ENCODE results near the gene SIL1. TPM values are rescaled to one million over a fixed set of nuclear protein-coding genes. Genes with fewer than 3 reads are reported as not detected.

SIL1 gene
- polyA plus RNA-seq, 4 donors, result 21.6 to 68.2 (median 35.4) TPM

DNA sequence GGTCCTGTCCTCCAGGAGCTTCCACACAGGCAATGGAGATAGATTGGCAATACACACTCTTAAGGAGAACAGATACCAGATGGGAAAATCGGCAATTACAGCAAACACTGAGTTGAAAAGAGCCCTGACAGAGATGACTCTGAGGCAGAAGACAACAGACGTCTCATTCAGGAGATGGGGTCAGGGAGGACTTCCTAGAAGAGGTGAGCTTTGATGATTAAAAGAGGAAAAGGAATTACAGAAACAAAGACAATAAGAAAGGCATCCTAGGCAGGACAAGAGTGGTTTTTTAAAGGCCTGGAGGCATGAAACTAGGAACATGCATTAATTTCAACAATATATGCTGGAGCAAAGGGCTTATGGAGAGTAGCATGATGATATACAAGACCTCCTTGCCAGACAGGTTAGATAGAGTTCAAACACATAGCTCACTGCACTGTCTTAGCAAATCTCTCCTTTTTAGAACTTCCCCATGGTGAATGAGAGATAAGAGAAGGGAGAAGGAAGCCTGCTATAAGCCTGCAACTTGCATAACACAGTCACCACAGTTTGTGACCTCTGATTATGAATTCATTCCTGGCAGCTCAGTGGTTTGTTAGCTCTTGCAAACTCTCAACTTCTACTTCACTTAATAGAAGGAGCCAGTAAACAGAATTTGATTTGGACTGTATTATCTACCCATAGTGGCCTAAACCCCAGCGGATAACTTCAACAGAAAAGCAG, 48.5 kb downstream of the SIL1 start:
- H3K9me3 ChIP-seq (ENCODE audit: control insufficient read depth in 2 of 2, insufficient read depth in 1 of 2, low read depth in 1 of 2, low read length in 1 of 2), result no peaks in the 10 kb centered on the region
- FAIRE-seq (no peak), DNase-seq (no peak)
- 69 to 83% (median 70%) methylated on average over 3 of the region's 3 CpGs for WGBS, 3 donors
- no peak overlapping the region for H3K4me3 ChIP-seq (ENCODE audit: low read depth in 1 of 3, low read length in 3 of 3)
- peaks cover 0 to 2% (median 2%) of the 10 kb centered on the region in 3 donors for H3K36me3 ChIP-seq (ENCODE audit: control insufficient read depth in 3 of 3, insufficient read depth in 2 of 3, low read depth in 1 of 3, low read length in 3 of 3)
- peak overlapping the region in 1 of 3 donors; percentile 38 for H3K27ac ChIP-seq (ENCODE audit: low read depth in 1 of 3, low read length in 2 of 3)
- no peaks in the 10 kb centered on the region for H3K27me3 ChIP-seq (ENCODE audit: control insufficient read depth in 3 of 3, insufficient read depth in 3 of 3, low read length in 3 of 3)
- H3K4me1 ChIP-seq (ENCODE audit: control insufficient read depth in 3 of 3, insufficient read depth in 2 of 3, low read depth in 1 of 3, low read length in 2 of 3), result peaks cover 0 to 13% (median 5%) of the 10 kb centered on the region in 3 donors

GRCh38 chr5:139148986-139149385, 49.2 kb downstream of the SIL1 start:
- DNase-seq (no peak), FAIRE-seq (no peak)
- H3K27me3 ChIP-seq (ENCODE audit: control insufficient read depth in 3 of 3, insufficient read depth in 3 of 3, low read length in 3 of 3), result no peaks in the 10 kb centered on the region
- H3K4me3 ChIP-seq (ENCODE audit: low read depth in 1 of 3, low read length in 3 of 3), result no peak overlapping the region
- peaks cover 0 to 13% (median 5%) of the 10 kb centered on the region in 3 donors for H3K4me1 ChIP-seq (ENCODE audit: control insufficient read depth in 3 of 3, insufficient read depth in 2 of 3, low read depth in 1 of 3, low read length in 2 of 3)
- H3K36me3 ChIP-seq (ENCODE audit: control insufficient read depth in 3 of 3, insufficient read depth in 2 of 3, low read depth in 1 of 3, low read length in 3 of 3), result peaks cover 0 to 2% (median 0%) of the 10 kb centered on the region in 3 donors
- H3K9me3 ChIP-seq (ENCODE audit: control insufficient read depth in 2 of 2, insufficient read depth in 1 of 2, low read depth in 1 of 2, low read length in 1 of 2), result no peaks in the 10 kb centered on the region
- H3K27ac ChIP-seq (ENCODE audit: low read depth in 1 of 3, low read length in 2 of 3), result no peak overlapping the region
- 72 to 79% (median 77%) methylated on average over 5 of the region's 5 CpGs for WGBS, 3 donors

DNA sequence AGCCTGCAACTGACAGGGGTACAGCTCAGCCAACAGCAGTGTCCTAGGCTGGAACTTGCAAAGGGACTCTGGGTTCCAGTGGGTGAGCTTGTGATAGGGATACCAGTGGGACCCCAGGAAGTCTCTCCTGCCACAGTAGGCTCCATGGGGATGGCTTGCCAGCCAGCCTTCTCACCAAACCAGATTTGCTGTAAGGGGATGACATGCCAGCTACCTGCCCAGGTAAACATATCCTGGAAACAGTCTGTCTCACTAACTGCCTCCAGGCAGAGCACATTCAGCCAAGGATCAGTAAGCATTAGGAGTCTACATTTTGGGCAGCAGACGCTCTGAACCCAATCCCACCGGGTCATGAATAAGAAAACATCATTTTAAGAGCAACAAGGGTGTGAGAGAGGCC, 49.9 kb downstream of the SIL1 start:
- H3K36me3 ChIP-seq (ENCODE audit: control insufficient read depth in 3 of 3, insufficient read depth in 2 of 3, low read depth in 1 of 3, low read length in 3 of 3), result peaks cover 0 to 2% (median 0%) of the 10 kb centered on the region in 3 donors
- WGBS, 3 donors, result 82 to 87% (median 84%) methylated on average over 2 of the region's 2 CpGs
- no peaks in the 10 kb centered on the region for H3K27me3 ChIP-seq (ENCODE audit: control insufficient read depth in 3 of 3, insufficient read depth in 3 of 3, low read length in 3 of 3)
- no peaks in the 10 kb centered on the region for H3K9me3 ChIP-seq (ENCODE audit: control insufficient read depth in 2 of 2, insufficient read depth in 1 of 2, low read depth in 1 of 2, low read length in 1 of 2)
- DNase-seq (no peak), FAIRE-seq (no peak)
- H3K27ac ChIP-seq (ENCODE audit: low read depth in 1 of 3, low read length in 2 of 3), result no peak overlapping the region
- no peak overlapping the region for H3K4me3 ChIP-seq (ENCODE audit: low read depth in 1 of 3, low read length in 3 of 3)
- H3K4me1 ChIP-seq (ENCODE audit: control insufficient read depth in 3 of 3, insufficient read depth in 2 of 3, low read depth in 1 of 3, low read length in 2 of 3), result peaks cover 0 to 13% (median 5%) of the 10 kb centered on the region in 3 donors

DNA sequence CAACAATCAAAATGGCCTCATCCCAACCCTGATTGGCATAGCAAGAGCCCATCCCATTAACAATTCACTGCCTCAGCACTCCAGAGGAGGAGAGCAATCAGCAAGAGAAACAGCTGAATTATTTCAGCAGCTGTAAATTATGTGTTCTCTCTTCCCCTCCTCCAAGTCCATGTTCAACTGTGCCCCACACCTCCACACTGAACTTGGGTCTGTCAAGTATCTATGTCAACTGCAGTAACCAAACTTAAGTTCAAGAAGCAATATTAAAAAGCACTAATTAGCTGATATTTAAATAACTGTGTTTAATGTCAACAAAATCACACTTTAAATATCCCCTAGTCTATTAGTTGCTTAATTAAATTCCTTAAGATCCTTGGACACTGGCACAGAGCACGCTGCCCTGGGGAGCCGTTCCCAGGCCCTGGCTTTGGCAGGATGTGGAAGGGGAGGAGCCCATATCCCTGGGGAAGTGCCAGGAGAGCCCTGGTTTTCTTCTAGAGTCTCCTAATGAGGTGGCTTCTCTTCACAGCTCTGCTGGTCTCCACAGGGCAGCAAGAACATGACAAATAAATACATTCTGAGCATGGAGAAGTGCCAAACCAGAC, 50.6 kb downstream of the SIL1 start:
- DNase-seq, result no peak
- 14 to 29% (median 17%) methylated on average over 2 of the region's 2 CpGs for WGBS, 3 donors
- no peak for FAIRE-seq
- Histone ChIP-seq H3K36me3 (ENCODE audit: control insufficient read depth in 3 of 3, insufficient read depth in 2 of 3, low read depth in 1 of 3, low read length in 3 of 3) (peaks cover 0 to 2% (median 0%) of the 10 kb centered on the region in 3 donors), H3K27ac (ENCODE audit: low read depth in 1 of 3, low read length in 2 of 3) (peak overlapping the region in 1 of 3 donors; percentile 2), H3K4me3 (ENCODE audit: low read depth in 1 of 3, low read length in 3 of 3) (no peak overlapping the region), H3K27me3 (ENCODE audit: control insufficient read depth in 3 of 3, insufficient read depth in 3 of 3, low read length in 3 of 3) (no peaks in the 10 kb centered on the region), H3K9me3 (ENCODE audit: control insufficient read depth in 2 of 2, insufficient read depth in 1 of 2, low read depth in 1 of 2, low read length in 1 of 2) (no peaks in the 10 kb centered on the region), H3K4me1 (ENCODE audit: control insufficient read depth in 3 of 3, insufficient read depth in 2 of 3, low read depth in 1 of 3, low read length in 2 of 3) (peaks cover 0 to 13% (median 5%) of the 10 kb centered on the region in 3 donors)

DNA sequence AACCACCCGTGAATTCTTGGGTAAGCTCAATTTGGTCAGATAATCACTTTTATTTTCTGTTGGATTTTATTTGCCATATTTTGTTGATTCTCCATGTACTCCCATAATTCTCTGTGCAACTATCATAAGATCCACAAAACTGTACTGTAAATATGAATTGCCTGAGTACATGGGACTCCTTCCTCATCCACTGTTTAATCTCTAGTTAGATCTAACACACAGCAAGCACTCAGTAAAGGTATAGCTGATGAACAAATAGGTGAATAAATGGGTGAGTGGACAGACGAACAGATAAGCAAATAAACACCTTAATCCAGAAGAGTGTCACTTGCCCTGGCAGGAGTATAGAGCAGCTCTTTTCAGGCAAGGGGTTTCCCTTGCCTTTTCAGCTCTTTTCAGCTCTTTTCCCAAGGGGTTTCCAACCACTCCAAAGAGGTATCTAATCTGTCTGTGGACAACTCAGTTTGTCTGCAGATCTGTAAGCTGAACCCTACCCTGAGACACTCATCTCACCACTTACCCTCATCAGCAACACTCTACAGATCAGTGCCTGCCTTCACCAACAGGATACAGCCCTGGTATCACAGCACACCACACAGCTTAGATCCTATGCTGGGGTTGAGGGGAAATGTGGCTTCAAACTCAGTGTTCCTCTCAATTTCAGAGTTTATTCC, 51.2 kb downstream of the SIL1 start:
- Histone ChIP-seq H3K27ac (ENCODE audit: low read depth in 1 of 3, low read length in 2 of 3) (peak overlapping the region in 1 of 3 donors; percentile 2), H3K4me3 (ENCODE audit: low read depth in 1 of 3, low read length in 3 of 3) (no peak overlapping the region), H3K27me3 (ENCODE audit: control insufficient read depth in 3 of 3, insufficient read depth in 3 of 3, low read length in 3 of 3) (no peaks in the 10 kb centered on the region), H3K9me3 (ENCODE audit: control insufficient read depth in 2 of 2, insufficient read depth in 1 of 2, low read depth in 1 of 2, low read length in 1 of 2) (no peaks in the 10 kb centered on the region), H3K4me1 (ENCODE audit: control insufficient read depth in 3 of 3, insufficient read depth in 2 of 3, low read depth in 1 of 3, low read length in 2 of 3) (peaks cover 1 to 14% (median 7%) of the 10 kb centered on the region in 3 donors), H3K36me3 (ENCODE audit: control insufficient read depth in 3 of 3, insufficient read depth in 2 of 3, low read depth in 1 of 3, low read length in 3 of 3) (peaks cover 0 to 1% (median 0%) of the 10 kb centered on the region in 3 donors)
- DNase-seq, result no peak
- FAIRE-seq, result no peak
- WGBS, 3 donors, result 63 to 74% (median 72%) methylated on average over 2 of the region's 2 CpGs

DNA sequence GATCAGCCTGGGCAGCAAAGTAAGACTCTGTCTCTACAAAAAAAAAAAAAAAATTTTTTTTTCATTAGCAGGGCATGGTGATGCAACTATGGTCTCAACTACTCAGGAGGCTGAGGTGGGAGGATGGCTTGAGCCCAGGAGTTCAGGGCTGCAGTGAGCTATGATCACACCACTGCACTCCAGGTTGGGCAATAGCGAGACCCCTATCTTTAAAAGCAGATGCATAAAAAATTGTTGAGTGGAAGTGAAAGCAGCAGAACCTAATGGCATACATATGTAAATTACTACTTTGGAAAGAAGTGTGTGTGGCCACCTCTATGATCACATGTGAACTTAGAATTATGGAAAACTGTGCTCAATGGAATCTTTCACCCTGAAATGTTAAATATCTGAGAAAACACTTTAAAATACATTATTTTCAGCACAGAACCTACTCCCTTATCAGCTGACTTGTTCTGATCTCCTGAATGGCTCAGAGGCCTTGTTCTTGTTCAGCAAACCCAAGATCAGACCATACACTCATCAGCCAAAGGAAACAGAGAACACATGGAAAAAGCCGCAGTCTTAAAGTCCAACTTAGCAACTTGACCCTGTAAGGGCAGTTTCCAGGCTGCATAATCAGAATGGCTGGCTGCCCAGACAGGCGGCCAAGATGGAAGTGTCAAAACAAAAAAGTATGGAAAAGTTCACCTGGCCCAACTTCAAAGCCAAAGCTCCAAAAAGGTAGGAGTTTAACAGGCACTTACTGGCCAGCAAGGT, 56.5 kb downstream of the SIL1 start:
- H3K9me3 ChIP-seq (ENCODE audit: control insufficient read depth in 2 of 2, insufficient read depth in 1 of 2, low read depth in 1 of 2, low read length in 1 of 2), result no peaks in the 10 kb centered on the region
- no peaks in the 10 kb centered on the region for H3K27me3 ChIP-seq (ENCODE audit: control insufficient read depth in 3 of 3, insufficient read depth in 3 of 3, low read length in 3 of 3)
- FAIRE-seq (no peak), DNase-seq (peak; percentile 35 to 81)
- 36 to 46% (median 42%) methylated on average over 3 of the region's 3 CpGs for WGBS, 3 donors
- H3K4me1 ChIP-seq (ENCODE audit: control insufficient read depth in 3 of 3, insufficient read depth in 2 of 3, low read depth in 1 of 3, low read length in 2 of 3), result peaks cover 7 to 18% (median 12%) of the 10 kb centered on the region in 3 donors
- H3K27ac ChIP-seq (ENCODE audit: low read depth in 1 of 3, low read length in 2 of 3), result no peak overlapping the region
- H3K36me3 ChIP-seq (ENCODE audit: control insufficient read depth in 3 of 3, insufficient read depth in 2 of 3, low read depth in 1 of 3, low read length in 3 of 3), result no peaks in the 10 kb centered on the region
- H3K4me3 ChIP-seq (ENCODE audit: low read depth in 1 of 3, low read length in 3 of 3), result no peak overlapping the region

DNA sequence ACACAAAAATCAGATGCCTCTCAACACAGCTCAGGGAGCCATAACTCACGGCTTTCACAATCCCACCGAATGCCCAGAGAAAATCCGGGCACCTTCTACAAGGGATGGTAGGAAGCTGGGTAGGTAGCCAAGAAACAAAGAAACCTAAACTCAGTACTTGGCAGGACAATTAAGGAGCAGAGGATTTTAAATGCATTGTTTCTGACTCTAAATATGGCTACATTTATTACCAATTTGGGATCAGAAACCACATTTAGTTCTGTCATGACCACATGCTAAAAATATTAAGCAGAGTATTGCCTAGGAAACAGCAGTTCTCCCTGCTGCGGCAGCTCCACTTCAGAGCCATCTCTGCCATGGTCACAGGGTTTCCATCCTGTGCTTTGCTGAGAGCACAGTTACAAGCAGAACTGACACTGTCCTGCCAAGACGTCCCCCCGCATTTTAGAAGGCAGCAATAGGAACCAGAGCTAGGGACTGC, 57.5 kb downstream of the SIL1 start:
- FAIRE-seq, result no peak
- Histone ChIP-seq H3K27me3 (ENCODE audit: control insufficient read depth in 3 of 3, insufficient read depth in 3 of 3, low read length in 3 of 3) (no peaks in the 10 kb centered on the region), H3K4me3 (ENCODE audit: low read depth in 1 of 3, low read length in 3 of 3) (no peak overlapping the region), H3K4me1 (ENCODE audit: control insufficient read depth in 3 of 3, insufficient read depth in 2 of 3, low read depth in 1 of 3, low read length in 2 of 3) (peaks cover 7 to 18% (median 12%) of the 10 kb centered on the region in 3 donors), H3K27ac (ENCODE audit: low read depth in 1 of 3, low read length in 2 of 3) (no peak overlapping the region), H3K9me3 (ENCODE audit: control insufficient read depth in 2 of 2, insufficient read depth in 1 of 2, low read depth in 1 of 2, low read length in 1 of 2) (no peaks in the 10 kb centered on the region), H3K36me3 (ENCODE audit: control insufficient read depth in 3 of 3, insufficient read depth in 2 of 3, low read depth in 1 of 3, low read length in 3 of 3) (no peaks in the 10 kb centered on the region)
- WGBS, 3 donors, result 68 to 90% (median 78%) methylated on average over 6 of the region's 6 CpGs
- DNase-seq, result no peak

DNA sequence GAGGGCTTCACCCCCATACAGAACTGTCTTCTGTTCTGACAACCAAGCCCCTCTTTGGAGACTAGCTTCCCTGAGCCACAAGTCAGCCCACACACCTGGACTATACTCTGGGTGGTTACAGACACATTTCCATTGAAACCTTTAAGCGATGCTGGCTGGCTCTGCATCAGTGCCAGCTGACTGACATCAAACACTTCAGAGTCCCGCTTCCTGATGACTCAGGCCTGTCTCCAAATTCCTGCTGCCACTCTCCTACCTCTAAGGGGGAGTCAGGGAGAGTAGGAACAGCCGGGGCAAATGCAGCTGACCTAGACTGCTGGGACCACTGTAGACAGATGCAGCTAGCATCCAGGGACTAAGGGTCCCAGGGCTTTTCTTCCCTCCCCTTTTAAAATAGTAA, 59.4 kb downstream of the SIL1 start:
- FAIRE-seq, result no peak
- H3K4me1 ChIP-seq (ENCODE audit: control insufficient read depth in 3 of 3, insufficient read depth in 2 of 3, low read depth in 1 of 3, low read length in 2 of 3), result peaks cover 7 to 18% (median 12%) of the 10 kb centered on the region in 3 donors

More for the DNA sequence above, 59.4 kb downstream of the SIL1 start:
- no peak for DNase-seq
- no peak overlapping the region for H3K27ac ChIP-seq (ENCODE audit: low read depth in 1 of 3, low read length in 2 of 3)
- no peaks in the 10 kb centered on the region for H3K36me3 ChIP-seq (ENCODE audit: control insufficient read depth in 3 of 3, insufficient read depth in 2 of 3, low read depth in 1 of 3, low read length in 3 of 3)
- WGBS, 3 donors, result 24 to 39% (median 36%) methylated on average over 3 of the region's 3 CpGs
- H3K9me3 ChIP-seq (ENCODE audit: control insufficient read depth in 2 of 2, insufficient read depth in 1 of 2, low read depth in 1 of 2, low read length in 1 of 2), result no peaks in the 10 kb centered on the region
- no peak overlapping the region for H3K4me3 ChIP-seq (ENCODE audit: low read depth in 1 of 3, low read length in 3 of 3)
- no peaks in the 10 kb centered on the region for H3K27me3 ChIP-seq (ENCODE audit: control insufficient read depth in 3 of 3, insufficient read depth in 3 of 3, low read length in 3 of 3)
